PC-3 (cell line): ENCODE measurements around the gene TTC33. TPM values are rescaled to one million over a fixed set of nuclear protein-coding genes. Genes with fewer than 3 reads are reported as not detected.
A peak's percentile ranks its signal among the peaks of the same experiment; 100 is the strongest.

Experiments
- ATAC-seq: fragments of 200-7000 bp; cut with Tn5 transposase; 2 replicates; pipeline ENCODE4 v1.9.1; 2020; ENCODE audit warnings: mild to moderate bottlenecking, moderate library complexity
- BruUV-seq: library from RNA; stranded (reverse); fragments of 400-500 nt; replicated peaks from 2 replicates; lab custom pipeline; 2021; lab: Mats Ljungman, UMichigan
- CTCF ChIA-PET: fragments of 300-600 bp; sonication (Branson Sonifier 250); formaldehyde crosslinking; loops from one replicate; lab custom pipeline; 2022; ENCODE audit warnings: antibody characterized with exemption; lab: Charles Lee
- POLR2A ChIA-PET: fragments of 300-600 bp; sonication (Branson Sonifier 250); formaldehyde crosslinking; loops from one replicate; lab custom pipeline; 2022; ENCODE audit warnings: antibody characterized with exemption; ENCODE audit not compliant: unreplicated experiment; lab: Charles Lee
- DNase-seq: peaks from one replicate; pipeline ENCODE4 v3.0.0-alpha.2; 2015
- H2AFZ ChIP-seq: fragments of 300-600 bp; sonication (generic); 2 replicates; pipeline ENCODE4 v1.6.0; 2016; ENCODE audit warnings: antibody characterized with exemption, low read length
- H3F3A ChIP-seq: fragments of 300-600 bp; sonication (generic); one replicate; pipeline ENCODE4 v1.6.0; 2017; ENCODE audit warnings: antibody characterized with exemption, low read length, control low read depth, mild to moderate bottlenecking; ENCODE audit not compliant: unreplicated experiment
- H3K27ac ChIP-seq: fragments of 300-600 bp; sonication (generic); 2 replicates; pipeline ENCODE4 v1.5.1; 2016; ENCODE audit warnings: mild to moderate bottlenecking, low read length
- H3K27me3 ChIP-seq: fragments of 300-600 bp; sonication (generic); 2 replicates; pipeline ENCODE4 v1.6.1; 2016; ENCODE audit warnings: low read length, mixed read lengths
- H3K36me3 ChIP-seq: fragments of 300-600 bp; sonication (generic); 2 replicates; pipeline ENCODE4 v1.6.1; 2016; ENCODE audit warnings: low read depth, mixed run types, low read length, mixed read lengths
- H3K4me1 ChIP-seq: fragments of 300-600 bp; sonication (generic); 2 replicates; pipeline ENCODE4 v1.5.1; 2016; ENCODE audit warnings: low read length; ENCODE audit not compliant: insufficient read depth
- H3K4me2 ChIP-seq: fragments of 300-600 bp; sonication (generic); 2 replicates; pipeline ENCODE4 v1.6.0; 2016; ENCODE audit warnings: low read length
- H3K4me3 ChIP-seq: fragments of 300-600 bp; sonication (generic); 2 replicates; pipeline ENCODE4 v1.5.1; 2016; ENCODE audit warnings: mild to moderate bottlenecking, low read length, mixed read lengths
- H3K79me2 ChIP-seq: fragments of 300-600 bp; sonication (generic); 2 replicates; pipeline ENCODE4 v1.6.1; 2017; ENCODE audit warnings: low read length, mixed read lengths
- H3K9ac ChIP-seq: fragments of 300-600 bp; sonication (generic); 2 replicates; pipeline ENCODE4 v1.6.0; 2016; ENCODE audit warnings: mild to moderate bottlenecking, low read length
- H3K9me2 ChIP-seq: fragments of 300-600 bp; sonication (generic); replicated peaks from 2 replicates; pipeline ENCODE4 v1.6.1; 2016; ENCODE audit warnings: mixed run types, low read length, mixed read lengths
- H3K9me3 ChIP-seq: fragments of 300-600 bp; sonication (generic); 2 replicates; pipeline ENCODE4 v1.6.1; 2016; ENCODE audit warnings: low read length, mixed read lengths
- H4K20me1 ChIP-seq: fragments of 300-600 bp; sonication (generic); 2 replicates; pipeline ENCODE4 v1.6.1; 2016; ENCODE audit warnings: low read length, mixed read lengths
- EZH2 ChIP-seq: fragments of 300-600 bp; sonication (generic); IDR thresholded peaks from one replicate; pipeline ENCODE4 v1.6.1; 2017; ENCODE audit warnings: antibody characterized with exemption, mild to moderate bottlenecking, low read length; ENCODE audit not compliant: unreplicated experiment
- EZH2phosphoT487 ChIP-seq: fragments of 300-600 bp; sonication (generic); IDR thresholded peaks from 2 replicates; pipeline ENCODE4 v1.6.1; 2018; ENCODE audit warnings: mild to moderate bottlenecking, antibody characterized with exemption, low read length, borderline replicate concordance
- intact Hi-C: fragments of 100-400 bp; cut with micrococcal nuclease; formaldehyde crosslinking; loops from 2 replicates; pipeline ENCODE4 v1.9.0; 2023
- total RNA-seq: library from RNA; depleted of rRNA; stranded (reverse); fragments of >200 nt; gene quantifications from 2 replicates; pipeline ENCODE4 v1.2.3, GENCODE V29; 2014
- TF ChIP-seq, protein P1 (sequence below): fragments of 300-600 bp; sonication (generic); conservative IDR thresholded peaks from 2 replicates; pipeline ENCODE4 v1.5.1; 2017; ENCODE audit warnings: antibody characterized with exemption, low read depth, mild to moderate bottlenecking, low read length

The TTC33 gene
- total RNA-seq, 1 experiment from 2014 or later = 9.0 TPM

DNA sequence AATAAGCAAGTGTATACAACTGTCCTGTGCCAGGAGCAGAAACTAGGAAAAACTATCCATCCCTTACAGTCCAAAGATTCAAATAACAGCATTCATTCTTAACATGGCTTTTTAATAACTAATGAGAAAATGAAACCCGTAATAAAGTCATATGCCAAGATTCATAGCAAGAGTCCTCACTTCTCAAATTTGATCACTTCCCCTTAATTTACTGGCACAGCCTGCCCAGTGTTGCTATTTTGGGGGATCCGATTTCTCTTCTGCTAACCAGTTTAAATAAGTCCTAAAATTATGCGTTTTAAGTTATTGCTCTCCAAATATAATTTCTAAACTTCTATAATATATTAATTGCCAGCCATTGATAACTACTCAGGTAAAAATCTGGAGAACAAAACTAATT is 253.0 kb downstream of the TTC33 start:
- intact Hi-C loops = loop anchor here (1.0 to 5.0 kb wide), 7 partner anchors 75 to 553 kb away; no protein-coding TSS in a partner anchor
- CTCF ChIA-PET = no interaction called here

GRCh38 chr5:40501711-40502444 is 253.9 kb downstream of the TTC33 start:
- ATAC-seq (no peak), DNase-seq (no peak)
- H4K20me1 ChIP-seq = no peaks in the 10 kb centered on the region
- no peak overlapping the region for H2AFZ ChIP-seq
- no peak overlapping the region for H3K4me2 ChIP-seq
- no peaks in the 10 kb centered on the region for H3K9me3 ChIP-seq
- no peaks in the 10 kb centered on the region for H3K27me3 ChIP-seq
- no peak overlapping the region for H3K9ac ChIP-seq
- no peak overlapping the region for H3K4me3 ChIP-seq
- no peak for TF ChIP-seq EZH2
- no peak for TF ChIP-seq EZH2phosphoT487
- TF ChIP-seq, protein P1, sequence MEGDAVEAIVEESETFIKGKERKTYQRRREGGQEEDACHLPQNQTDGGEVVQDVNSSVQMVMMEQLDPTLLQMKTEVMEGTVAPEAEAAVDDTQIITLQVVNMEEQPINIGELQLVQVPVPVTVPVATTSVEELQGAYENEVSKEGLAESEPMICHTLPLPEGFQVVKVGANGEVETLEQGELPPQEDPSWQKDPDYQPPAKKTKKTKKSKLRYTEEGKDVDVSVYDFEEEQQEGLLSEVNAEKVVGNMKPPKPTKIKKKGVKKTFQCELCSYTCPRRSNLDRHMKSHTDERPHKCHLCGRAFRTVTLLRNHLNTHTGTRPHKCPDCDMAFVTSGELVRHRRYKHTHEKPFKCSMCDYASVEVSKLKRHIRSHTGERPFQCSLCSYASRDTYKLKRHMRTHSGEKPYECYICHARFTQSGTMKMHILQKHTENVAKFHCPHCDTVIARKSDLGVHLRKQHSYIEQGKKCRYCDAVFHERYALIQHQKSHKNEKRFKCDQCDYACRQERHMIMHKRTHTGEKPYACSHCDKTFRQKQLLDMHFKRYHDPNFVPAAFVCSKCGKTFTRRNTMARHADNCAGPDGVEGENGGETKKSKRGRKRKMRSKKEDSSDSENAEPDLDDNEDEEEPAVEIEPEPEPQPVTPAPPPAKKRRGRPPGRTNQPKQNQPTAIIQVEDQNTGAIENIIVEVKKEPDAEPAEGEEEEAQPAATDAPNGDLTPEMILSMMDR = no peak
- H3K4me1 ChIP-seq = peaks cover 27% of the 10 kb centered on the region
- H3F3A ChIP-seq = no peaks in the 10 kb centered on the region
- ChIA-PET CTCF (no interaction called here), POLR2A (no interaction called here)
- BruUV-seq = no TSS peak
- H3K9me2 ChIP-seq = no peaks in the 10 kb centered on the region
- intact Hi-C loops = loop anchor here (2.0 to 5.0 kb wide), 3 partner anchors 75 to 235 kb away; no protein-coding TSS in a partner anchor
- H3K27ac ChIP-seq = no peak overlapping the region
- H3K79me2 ChIP-seq = no peaks in the 10 kb centered on the region
- no peaks in the 10 kb centered on the region for H3K36me3 ChIP-seq

More for the DNA sequence above, 253.0 kb downstream of the TTC33 start:
- TF ChIP-seq, protein P1 = no peak
- TF ChIP-seq EZH2phosphoT487 (no peak), EZH2 (no peak)
- H3K79me2 ChIP-seq = no peaks in the 10 kb centered on the region
- no peak overlapping the region for H2AFZ ChIP-seq
- H3F3A ChIP-seq = no peaks in the 10 kb centered on the region
- POLR2A ChIA-PET = no interaction called here
- no peaks in the 10 kb centered on the region for H4K20me1 ChIP-seq
- H3K4me2 ChIP-seq = peak overlapping the region; percentile 10; the same call in 1 of the 2 replicates
- H3K4me3 ChIP-seq = no peak overlapping the region
- no peaks in the 10 kb centered on the region for H3K36me3 ChIP-seq
- ATAC-seq = no peak
- no peak overlapping the region for H3K9ac ChIP-seq
- no peaks in the 10 kb centered on the region for H3K9me3 ChIP-seq
- peak overlapping the region; percentile 75 for H3K27ac ChIP-seq
- peaks cover 23% of the 10 kb centered on the region for H3K4me1 ChIP-seq
- H3K27me3 ChIP-seq = no peaks in the 10 kb centered on the region
- H3K9me2 ChIP-seq = no peaks in the 10 kb centered on the region
- BruUV-seq = no TSS peak
- no peak for DNase-seq
